Liver (tissue), 9 donors: ENCODE data around the gene C12orf75. TPM values are rescaled to one million over a fixed set of nuclear protein-coding genes. Genes with fewer than 3 reads are reported as not detected.

Experiments used
- DNase-seq: peaks from one replicate; pipeline ENCODE4 v3.0.0-alpha.2; 2017; ENCODE audit warnings: low spot score
- H3K27ac ChIP-seq, 2 donors: one replicate each; pipeline ENCODE4 v1.7.0; 2013; ENCODE audit warnings: inconsistent platforms in 2 of 2, low read length in 2 of 2, control low read depth in 1 of 2, low read depth in 1 of 2, mild to moderate bottlenecking in 1 of 2
- H3K27me3 ChIP-seq, 4 donors: one replicate each; pipeline versions ENCODE4 v1.6.1 to v1.7.0; 2013; ENCODE audit warnings: low read length in 3 of 4, inconsistent platforms in 1 of 4, mild to moderate bottlenecking in 1 of 4, moderate library complexity in 1 of 4; ENCODE audit not compliant: control insufficient read depth in 4 of 4, insufficient read depth in 4 of 4
- H3K36me3 ChIP-seq, 4 donors: one replicate each; pipeline versions ENCODE4 v1.6.1 to v1.7.0; 2013; ENCODE audit warnings: low read length in 3 of 4, mild to moderate bottlenecking in 3 of 4, low read depth in 1 of 4, moderate library complexity in 1 of 4; ENCODE audit not compliant: control insufficient read depth in 4 of 4, insufficient read depth in 3 of 4
- H3K4me1 ChIP-seq, 4 donors: one replicate each; pipeline versions ENCODE4 v1.6.1 to v1.7.0; 2013; ENCODE audit warnings: low read length in 3 of 4, mild to moderate bottlenecking in 3 of 4, moderate library complexity in 1 of 4; ENCODE audit not compliant: control insufficient read depth in 4 of 4, insufficient read depth in 4 of 4
- H3K4me3 ChIP-seq, 3 donors: one replicate each; pipeline versions ENCODE4 v1.6.1 to v1.7.0; 2013; ENCODE audit warnings: low read length in 3 of 3, control low read depth in 1 of 3, low read depth in 1 of 3, mild to moderate bottlenecking in 1 of 3
- H3K9ac ChIP-seq, 2 donors: one replicate each; pipeline ENCODE4 v1.7.0; 2013; ENCODE audit warnings: low read length in 2 of 2, mild to moderate bottlenecking in 2 of 2, moderate library complexity in 2 of 2, control low read depth in 1 of 2, low read depth in 1 of 2
- H3K9me3 ChIP-seq, 4 donors: one replicate each; pipeline versions ENCODE4 v1.6.1 to v1.7.0; 2013; ENCODE audit warnings: low read length in 3 of 4; ENCODE audit not compliant: control insufficient read depth in 4 of 4
- CTCF ChIP-seq: fragments of 150-350 bp; IDR thresholded peaks from 2 replicates; pipeline ENCODE4 v1.5.1; 2017; ENCODE audit warnings: improper control_type of control experiment, low read depth, low read length; ENCODE audit not compliant: missing input control
- EGR1 ChIP-seq, 2 donors: IDR thresholded peaks; 2 replicates each; pipeline ENCODE4 v1.6.1; 2016 to 2018; ENCODE audit warnings: antibody characterized with exemption in 2 of 2, low read depth in 2 of 2
- FOXA1 ChIP-seq: IDR thresholded peaks from 2 replicates; pipeline ENCODE4 v1.6.1; 2016; ENCODE audit warnings: antibody characterized with exemption
- FOXA2 ChIP-seq: IDR thresholded peaks from 2 replicates; pipeline ENCODE4 v1.6.1; 2016; ENCODE audit warnings: antibody characterized with exemption
- GABPA ChIP-seq, 2 donors: IDR thresholded peaks in 1 of 2; conservative IDR thresholded peaks in 1 of 2; 2 replicates each; pipeline ENCODE4 v1.6.1; 2016; ENCODE audit warnings: antibody characterized with exemption in 2 of 2, mild to moderate bottlenecking in 1 of 2, moderate library complexity in 1 of 2
- HNF4A ChIP-seq, 2 donors: conservative IDR thresholded peaks; 2 replicates each; pipeline ENCODE4 v1.6.1; 2016; ENCODE audit warnings: antibody characterized with exemption in 2 of 2, mild to moderate bottlenecking in 2 of 2
- HNF4G ChIP-seq: IDR thresholded peaks from 2 replicates; pipeline ENCODE4 v1.6.1; 2016; ENCODE audit warnings: antibody characterized with exemption
- JUND ChIP-seq, 2 donors: IDR thresholded peaks; 2 replicates each; pipeline ENCODE4 v1.6.1; 2016; ENCODE audit warnings: antibody characterized with exemption in 2 of 2
- NR2F2 ChIP-seq: IDR thresholded peaks from 2 replicates; pipeline ENCODE4 v1.6.1; 2016; ENCODE audit warnings: antibody characterized with exemption
- RAD21 ChIP-seq, 2 donors: IDR thresholded peaks; 2 replicates each; pipeline ENCODE4 v1.6.1; 2016; ENCODE audit warnings: antibody characterized with exemption in 2 of 2, mild to moderate bottlenecking in 2 of 2
- REST ChIP-seq: IDR thresholded peaks from 2 replicates; pipeline ENCODE4 v1.6.1; 2016; ENCODE audit warnings: antibody characterized with exemption, mild to moderate bottlenecking
- RXRA ChIP-seq, 2 donors: IDR thresholded peaks; 2 replicates each; pipeline ENCODE4 v1.6.1; 2017 to 2018; ENCODE audit warnings: antibody characterized with exemption in 2 of 2, mild to moderate bottlenecking in 1 of 2
- SP1 ChIP-seq: IDR thresholded peaks from 2 replicates; pipeline ENCODE4 v1.6.1; 2018; ENCODE audit warnings: antibody characterized with exemption, mild to moderate bottlenecking
- TAF1 ChIP-seq: conservative IDR thresholded peaks from 2 replicates; pipeline ENCODE4 v1.6.1; 2016; ENCODE audit warnings: antibody characterized with exemption, mild to moderate bottlenecking
- YY1 ChIP-seq: IDR thresholded peaks from 2 replicates; pipeline ENCODE4 v1.6.1; 2016; ENCODE audit warnings: antibody characterized with exemption, mild to moderate bottlenecking
- WGBS: extraction: QIAGEN DNeasy Blood & Tissue Kit; methylation state at CpG from one replicate; pipeline ENCODE4 v1.1.7; 2013; 5-methylcytosine and 5-hydroxymethylcytosine counted together
- polyA plus RNA-seq, 2 donors: library from polyadenylated mRNA; stranded (reverse) in 1 of 2; unstranded in 1 of 2; fragments of 200-250 nt in 1 of 2; fragments of >200 nt in 1 of 2; fragmentation: Nextera tagmentation in 1 of 2; extraction: Ambion mirVana in 1 of 2; gene quantifications; one replicate each; pipeline versions ENCODE4 v1.2.1 to v1.2.3, GENCODE V29; 2013 to 2015
- total RNA-seq, 2 donors: library from RNA; depleted of rRNA; stranded (reverse); fragments of >200 nt; gene quantifications; one replicate each; pipeline ENCODE4 v1.2.3, GENCODE V29; 2014
- TF ChIP-seq, protein P1 (sequence below): IDR thresholded peaks from 2 replicates; pipeline ENCODE4 v1.6.1; 2016; ENCODE audit warnings: antibody characterized with exemption
- TF ChIP-seq, protein P2 (sequence below): IDR thresholded peaks from 2 replicates; pipeline ENCODE4 v1.6.1; 2016; ENCODE audit warnings: antibody characterized with exemption
- TF ChIP-seq, protein P3 (sequence below): IDR thresholded peaks from 2 replicates; pipeline ENCODE4 v1.6.1; 2016; ENCODE audit warnings: antibody characterized with exemption
- donor health status: healthy.
- donor health status: healthy.
- donor health status: healthy.
- donor health status: healthy.
- donor health status: healthy.

C12orf75 gene
- total and polyA plus RNA-seq, 4 donors = 1.2 to 3.9 (median 2.8) TPM

- TF ChIP-seq NR2F2 (no peak), TAF1 (no peak), EGR1 (IDR thresholded peaks at IDR 0.05; ENCODE audit: low read depth in 2 of 2) (no peak), REST (no peak), JUND (IDR thresholded peaks at IDR 0.05) (peak in 1 of 2 donors; percentile 39), HNF4A (conservative IDR thresholded peaks at IDR 0.05) (peak; percentile 51 to 55), GABPA (IDR thresholded peaks at IDR 0.05 in 1 of 2, conservative IDR thresholded peaks at IDR 0.05 in 1 of 2) (peak in 1 of 2 donors; percentile 22), FOXA1 (peak; percentile 29), RAD21 (IDR thresholded peaks at IDR 0.05) (no peak), FOXA2 (peak; percentile 69), RXRA (IDR thresholded peaks at IDR 0.05) (peak in 1 of 2 donors; percentile 33), HNF4G (no peak), YY1 (no peak), CTCF (no peak), SP1 (no peak)
- TF ChIP-seq, protein P1, sequence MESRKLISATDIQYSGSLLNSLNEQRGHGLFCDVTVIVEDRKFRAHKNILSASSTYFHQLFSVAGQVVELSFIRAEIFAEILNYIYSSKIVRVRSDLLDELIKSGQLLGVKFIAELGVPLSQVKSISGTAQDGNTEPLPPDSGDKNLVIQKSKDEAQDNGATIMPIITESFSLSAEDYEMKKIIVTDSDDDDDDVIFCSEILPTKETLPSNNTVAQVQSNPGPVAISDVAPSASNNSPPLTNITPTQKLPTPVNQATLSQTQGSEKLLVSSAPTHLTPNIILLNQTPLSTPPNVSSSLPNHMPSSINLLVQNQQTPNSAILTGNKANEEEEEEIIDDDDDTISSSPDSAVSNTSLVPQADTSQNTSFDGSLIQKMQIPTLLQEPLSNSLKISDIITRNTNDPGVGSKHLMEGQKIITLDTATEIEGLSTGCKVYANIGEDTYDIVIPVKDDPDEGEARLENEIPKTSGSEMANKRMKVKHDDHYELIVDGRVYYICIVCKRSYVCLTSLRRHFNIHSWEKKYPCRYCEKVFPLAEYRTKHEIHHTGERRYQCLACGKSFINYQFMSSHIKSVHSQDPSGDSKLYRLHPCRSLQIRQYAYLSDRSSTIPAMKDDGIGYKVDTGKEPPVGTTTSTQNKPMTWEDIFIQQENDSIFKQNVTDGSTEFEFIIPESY = peak; percentile 15
- TF ChIP-seq, protein P2, sequence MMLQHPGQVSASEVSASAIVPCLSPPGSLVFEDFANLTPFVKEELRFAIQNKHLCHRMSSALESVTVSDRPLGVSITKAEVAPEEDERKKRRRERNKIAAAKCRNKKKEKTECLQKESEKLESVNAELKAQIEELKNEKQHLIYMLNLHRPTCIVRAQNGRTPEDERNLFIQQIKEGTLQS = peak; percentile 16
- TF ChIP-seq, protein P3, sequence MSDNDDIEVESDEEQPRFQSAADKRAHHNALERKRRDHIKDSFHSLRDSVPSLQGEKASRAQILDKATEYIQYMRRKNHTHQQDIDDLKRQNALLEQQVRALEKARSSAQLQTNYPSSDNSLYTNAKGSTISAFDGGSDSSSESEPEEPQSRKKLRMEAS = no peak
- WGBS = 21% methylated on average over 1 of the region's 1 CpG
- no peak for DNase-seq
- no peak overlapping the region for H3K4me3 ChIP-seq
- H3K27me3 ChIP-seq = no peaks in the 10 kb centered on the region
- no peaks in the 10 kb centered on the region for H3K9me3 ChIP-seq
- no peak overlapping the region for H3K27ac ChIP-seq
- no peaks in the 10 kb centered on the region for H3K36me3 ChIP-seq
- no peaks in the 10 kb centered on the region for H3K4me1 ChIP-seq
- no peak overlapping the region for H3K9ac ChIP-seq
Measured at GRCh38 chr12:105292705-105293104, 37.8 kb upstream of the C12orf75 start.
